ENCODE data around the gene EMB. TPM values are rescaled to one million over a fixed set of nuclear protein-coding genes. Genes with fewer than 3 reads are reported as not detected.

Gene EMB
- total and polyA plus RNA-seq, 2 experiments from 2014 or later, result 24.6 to 40.0 TPM

DNA sequence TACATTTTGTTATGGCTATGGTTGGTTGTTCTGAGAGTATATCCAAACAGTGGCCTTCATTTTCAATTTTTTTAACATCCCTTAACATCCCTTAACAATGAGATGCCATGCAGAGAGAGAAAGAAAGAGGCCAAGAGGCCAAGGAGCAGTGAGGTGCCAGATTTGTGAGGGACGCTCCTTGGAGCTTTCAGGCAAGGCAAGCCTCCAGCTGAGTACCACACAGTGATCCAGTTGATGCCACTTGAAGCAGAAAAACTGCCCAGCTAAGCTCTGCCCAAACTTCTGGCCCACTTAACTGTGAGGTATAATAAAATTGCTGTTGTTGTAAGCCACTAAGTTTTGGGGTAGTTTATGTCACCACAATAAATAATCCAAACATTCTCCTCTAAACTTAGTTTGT lies 22.6 kb upstream of the EMB start (continued):
- no peak for TF ChIP-seq STAT1 (IDR thresholded peaks at IDR 0.05; ENCODE audit: unreplicated experiment)

DNA sequence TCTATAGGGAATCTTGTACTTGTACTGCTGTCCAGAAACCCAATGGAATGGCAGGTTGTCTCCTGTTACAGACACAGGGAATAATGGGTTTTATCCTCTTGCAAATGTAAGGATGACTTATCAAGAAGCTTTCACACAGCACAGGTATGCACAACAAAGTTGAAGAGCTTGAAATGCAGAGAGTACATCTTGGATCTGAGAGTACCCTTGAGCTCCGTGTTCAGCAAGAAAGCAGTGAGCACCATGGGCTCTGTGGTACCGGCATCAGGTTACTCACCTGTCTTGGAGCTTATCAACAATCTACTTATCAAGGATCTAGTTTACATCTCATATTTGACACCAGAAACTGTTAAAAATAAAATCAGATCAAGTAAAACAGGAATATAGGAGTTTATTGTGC lies 22.0 kb upstream of the EMB start:
- Mint-ChIP-seq H3K9me3 (peaks cover 36% of the 10 kb centered on the region), H3K36me3 (ENCODE audit: low read depth) (peaks cover 13% of the 10 kb centered on the region; the same call in 1 of the 3 replicates), H3K27ac (no peak overlapping the region), H3K4me3 (no peak overlapping the region), H3K27me3 (ENCODE audit: insufficient read depth, low read depth, poor library complexity) (no peaks in the 10 kb centered on the region), H3K4me1 (no peaks in the 10 kb centered on the region)
- 0 out of 2 replicates have a peak, but pooled peaks cover 7% of the 10 kb centered on the region for H3K9me2 ChIP-seq (ENCODE audit: insufficient read depth)
- H3K4me3 ChIP-seq, result no peak overlapping the region
- H3K27me3 ChIP-seq (ENCODE audit: insufficient read depth), result no peaks in the 10 kb centered on the region
- no peak overlapping the region for H3K27ac ChIP-seq (ENCODE audit: low read depth)
- DNase-seq (ENCODE audit: low spot score) (no peak), ATAC-seq (no peak)
- no peak overlapping the region for H2AFZ ChIP-seq
- TF ChIP-seq, protein P1, sequence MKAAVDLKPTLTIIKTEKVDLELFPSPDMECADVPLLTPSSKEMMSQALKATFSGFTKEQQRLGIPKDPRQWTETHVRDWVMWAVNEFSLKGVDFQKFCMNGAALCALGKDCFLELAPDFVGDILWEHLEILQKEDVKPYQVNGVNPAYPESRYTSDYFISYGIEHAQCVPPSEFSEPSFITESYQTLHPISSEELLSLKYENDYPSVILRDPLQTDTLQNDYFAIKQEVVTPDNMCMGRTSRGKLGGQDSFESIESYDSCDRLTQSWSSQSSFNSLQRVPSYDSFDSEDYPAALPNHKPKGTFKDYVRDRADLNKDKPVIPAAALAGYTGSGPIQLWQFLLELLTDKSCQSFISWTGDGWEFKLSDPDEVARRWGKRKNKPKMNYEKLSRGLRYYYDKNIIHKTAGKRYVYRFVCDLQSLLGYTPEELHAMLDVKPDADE (IDR thresholded peaks at IDR 0.05), result no peak
- TF ChIP-seq, protein P2, sequence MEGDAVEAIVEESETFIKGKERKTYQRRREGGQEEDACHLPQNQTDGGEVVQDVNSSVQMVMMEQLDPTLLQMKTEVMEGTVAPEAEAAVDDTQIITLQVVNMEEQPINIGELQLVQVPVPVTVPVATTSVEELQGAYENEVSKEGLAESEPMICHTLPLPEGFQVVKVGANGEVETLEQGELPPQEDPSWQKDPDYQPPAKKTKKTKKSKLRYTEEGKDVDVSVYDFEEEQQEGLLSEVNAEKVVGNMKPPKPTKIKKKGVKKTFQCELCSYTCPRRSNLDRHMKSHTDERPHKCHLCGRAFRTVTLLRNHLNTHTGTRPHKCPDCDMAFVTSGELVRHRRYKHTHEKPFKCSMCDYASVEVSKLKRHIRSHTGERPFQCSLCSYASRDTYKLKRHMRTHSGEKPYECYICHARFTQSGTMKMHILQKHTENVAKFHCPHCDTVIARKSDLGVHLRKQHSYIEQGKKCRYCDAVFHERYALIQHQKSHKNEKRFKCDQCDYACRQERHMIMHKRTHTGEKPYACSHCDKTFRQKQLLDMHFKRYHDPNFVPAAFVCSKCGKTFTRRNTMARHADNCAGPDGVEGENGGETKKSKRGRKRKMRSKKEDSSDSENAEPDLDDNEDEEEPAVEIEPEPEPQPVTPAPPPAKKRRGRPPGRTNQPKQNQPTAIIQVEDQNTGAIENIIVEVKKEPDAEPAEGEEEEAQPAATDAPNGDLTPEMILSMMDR (conservative IDR thresholded peaks at IDR 0.05; ENCODE audit: low read depth in 2 of 2), result no peak
- TF ChIP-seq CREB1 (CRISPR knock-in tag; IDR thresholded peaks at IDR 0.05; ENCODE audit: low read depth) (no peak), ZNF331 (CRISPR knock-in tag; IDR thresholded peaks at IDR 0.05; ENCODE audit: low read depth) (no peak), POLR2AphosphoS5 (IDR thresholded peaks at IDR 0.05; ENCODE audit: low read depth) (no peak), EZH2 (IDR thresholded peaks at IDR 0.05; ENCODE audit: low read depth, unreplicated experiment) (no peak), JUNB (IDR thresholded peaks at IDR 0.05; ENCODE audit: unreplicated experiment) (no peak), EZH2phosphoT487 (IDR thresholded peaks at IDR 0.05; ENCODE audit: unreplicated experiment) (no peak), NANOG (IDR thresholded peaks at IDR 0.05; ENCODE audit: borderline replicate concordance) (no peak), STAT1 (IDR thresholded peaks at IDR 0.05; ENCODE audit: unreplicated experiment) (no peak), ZNF114 (CRISPR knock-in tag; IDR thresholded peaks at IDR 0.05) (no peak)
- TF ChIP-seq, protein P3, sequence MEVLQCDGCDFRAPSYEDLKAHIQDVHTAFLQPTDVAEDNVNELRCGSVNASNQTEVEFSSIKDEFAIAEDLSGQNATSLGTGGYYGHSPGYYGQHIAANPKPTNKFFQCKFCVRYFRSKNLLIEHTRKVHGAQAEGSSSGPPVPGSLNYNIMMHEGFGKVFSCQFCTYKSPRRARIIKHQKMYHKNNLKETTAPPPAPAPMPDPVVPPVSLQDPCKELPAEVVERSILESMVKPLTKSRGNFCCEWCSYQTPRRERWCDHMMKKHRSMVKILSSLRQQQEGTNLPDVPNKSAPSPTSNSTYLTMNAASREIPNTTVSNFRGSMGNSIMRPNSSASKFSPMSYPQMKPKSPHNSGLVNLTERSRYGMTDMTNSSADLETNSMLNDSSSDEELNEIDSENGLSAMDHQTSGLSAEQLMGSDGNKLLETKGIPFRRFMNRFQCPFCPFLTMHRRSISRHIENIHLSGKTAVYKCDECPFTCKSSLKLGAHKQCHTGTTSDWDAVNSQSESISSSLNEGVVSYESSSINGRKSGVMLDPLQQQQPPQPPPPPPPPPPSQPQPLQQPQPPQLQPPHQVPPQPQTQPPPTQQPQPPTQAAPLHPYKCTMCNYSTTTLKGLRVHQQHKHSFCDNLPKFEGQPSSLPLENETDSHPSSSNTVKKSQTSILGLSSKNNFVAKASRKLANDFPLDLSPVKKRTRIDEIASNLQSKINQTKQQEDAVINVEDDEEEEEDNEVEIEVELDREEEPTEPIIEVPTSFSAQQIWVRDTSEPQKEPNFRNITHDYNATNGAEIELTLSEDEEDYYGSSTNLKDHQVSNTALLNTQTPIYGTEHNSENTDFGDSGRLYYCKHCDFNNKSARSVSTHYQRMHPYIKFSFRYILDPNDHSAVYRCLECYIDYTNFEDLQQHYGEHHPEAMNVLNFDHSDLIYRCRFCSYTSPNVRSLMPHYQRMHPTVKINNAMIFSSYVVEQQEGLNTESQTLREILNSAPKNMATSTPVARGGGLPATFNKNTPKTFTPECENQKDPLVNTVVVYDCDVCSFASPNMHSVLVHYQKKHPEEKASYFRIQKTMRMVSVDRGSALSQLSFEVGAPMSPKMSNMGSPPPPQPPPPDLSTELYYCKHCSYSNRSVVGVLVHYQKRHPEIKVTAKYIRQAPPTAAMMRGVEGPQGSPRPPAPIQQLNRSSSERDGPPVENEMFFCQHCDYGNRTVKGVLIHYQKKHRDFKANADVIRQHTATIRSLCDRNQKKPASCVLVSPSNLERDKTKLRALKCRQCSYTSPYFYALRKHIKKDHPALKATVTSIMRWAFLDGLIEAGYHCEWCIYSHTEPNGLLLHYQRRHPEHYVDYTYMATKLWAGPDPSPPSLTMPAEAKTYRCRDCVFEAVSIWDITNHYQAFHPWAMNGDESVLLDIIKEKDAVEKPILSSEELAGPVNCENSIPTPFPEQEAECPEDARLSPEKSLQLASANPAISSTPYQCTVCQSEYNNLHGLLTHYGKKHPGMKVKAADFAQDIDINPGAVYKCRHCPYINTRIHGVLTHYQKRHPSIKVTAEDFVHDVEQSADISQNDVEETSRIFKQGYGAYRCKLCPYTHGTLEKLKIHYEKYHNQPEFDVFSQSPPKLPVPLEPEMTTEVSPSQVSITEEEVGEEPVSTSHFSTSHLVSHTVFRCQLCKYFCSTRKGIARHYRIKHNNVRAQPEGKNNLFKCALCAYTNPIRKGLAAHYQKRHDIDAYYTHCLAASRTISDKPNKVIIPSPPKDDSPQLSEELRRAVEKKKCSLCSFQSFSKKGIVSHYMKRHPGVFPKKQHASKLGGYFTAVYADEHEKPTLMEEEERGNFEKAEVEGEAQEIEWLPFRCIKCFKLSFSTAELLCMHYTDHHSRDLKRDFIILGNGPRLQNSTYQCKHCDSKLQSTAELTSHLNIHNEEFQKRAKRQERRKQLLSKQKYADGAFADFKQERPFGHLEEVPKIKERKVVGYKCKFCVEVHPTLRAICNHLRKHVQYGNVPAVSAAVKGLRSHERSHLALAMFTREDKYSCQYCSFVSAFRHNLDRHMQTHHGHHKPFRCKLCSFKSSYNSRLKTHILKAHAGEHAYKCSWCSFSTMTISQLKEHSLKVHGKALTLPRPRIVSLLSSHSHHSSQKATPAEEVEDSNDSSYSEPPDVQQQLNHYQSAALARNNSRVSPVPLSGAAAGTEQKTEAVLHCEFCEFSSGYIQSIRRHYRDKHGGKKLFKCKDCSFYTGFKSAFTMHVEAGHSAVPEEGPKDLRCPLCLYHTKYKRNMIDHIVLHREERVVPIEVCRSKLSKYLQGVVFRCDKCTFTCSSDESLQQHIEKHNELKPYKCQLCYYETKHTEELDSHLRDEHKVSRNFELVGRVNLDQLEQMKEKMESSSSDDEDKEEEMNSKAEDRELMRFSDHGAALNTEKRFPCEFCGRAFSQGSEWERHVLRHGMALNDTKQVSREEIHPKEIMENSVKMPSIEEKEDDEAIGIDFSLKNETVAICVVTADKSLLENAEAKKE (CRISPR knock-in tag; IDR thresholded peaks at IDR 0.05), result no peak
- TF ChIP-seq, protein P4, sequence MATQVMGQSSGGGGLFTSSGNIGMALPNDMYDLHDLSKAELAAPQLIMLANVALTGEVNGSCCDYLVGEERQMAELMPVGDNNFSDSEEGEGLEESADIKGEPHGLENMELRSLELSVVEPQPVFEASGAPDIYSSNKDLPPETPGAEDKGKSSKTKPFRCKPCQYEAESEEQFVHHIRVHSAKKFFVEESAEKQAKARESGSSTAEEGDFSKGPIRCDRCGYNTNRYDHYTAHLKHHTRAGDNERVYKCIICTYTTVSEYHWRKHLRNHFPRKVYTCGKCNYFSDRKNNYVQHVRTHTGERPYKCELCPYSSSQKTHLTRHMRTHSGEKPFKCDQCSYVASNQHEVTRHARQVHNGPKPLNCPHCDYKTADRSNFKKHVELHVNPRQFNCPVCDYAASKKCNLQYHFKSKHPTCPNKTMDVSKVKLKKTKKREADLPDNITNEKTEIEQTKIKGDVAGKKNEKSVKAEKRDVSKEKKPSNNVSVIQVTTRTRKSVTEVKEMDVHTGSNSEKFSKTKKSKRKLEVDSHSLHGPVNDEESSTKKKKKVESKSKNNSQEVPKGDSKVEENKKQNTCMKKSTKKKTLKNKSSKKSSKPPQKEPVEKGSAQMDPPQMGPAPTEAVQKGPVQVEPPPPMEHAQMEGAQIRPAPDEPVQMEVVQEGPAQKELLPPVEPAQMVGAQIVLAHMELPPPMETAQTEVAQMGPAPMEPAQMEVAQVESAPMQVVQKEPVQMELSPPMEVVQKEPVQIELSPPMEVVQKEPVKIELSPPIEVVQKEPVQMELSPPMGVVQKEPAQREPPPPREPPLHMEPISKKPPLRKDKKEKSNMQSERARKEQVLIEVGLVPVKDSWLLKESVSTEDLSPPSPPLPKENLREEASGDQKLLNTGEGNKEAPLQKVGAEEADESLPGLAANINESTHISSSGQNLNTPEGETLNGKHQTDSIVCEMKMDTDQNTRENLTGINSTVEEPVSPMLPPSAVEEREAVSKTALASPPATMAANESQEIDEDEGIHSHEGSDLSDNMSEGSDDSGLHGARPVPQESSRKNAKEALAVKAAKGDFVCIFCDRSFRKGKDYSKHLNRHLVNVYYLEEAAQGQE (IDR thresholded peaks at IDR 0.05; ENCODE audit: unreplicated experiment), result no peak
- H3K4me1 ChIP-seq (ENCODE audit: insufficient read depth), result no peaks in the 10 kb centered on the region
- H3K79me2 ChIP-seq (replicated peaks; ENCODE audit: insufficient read depth), result no peaks in the 10 kb centered on the region
- no peak overlapping the region for H3K4me2 ChIP-seq
- H4K20me1 ChIP-seq (replicated peaks; ENCODE audit: insufficient read depth), result no peaks in the 10 kb centered on the region
- H3K36me3 ChIP-seq (ENCODE audit: insufficient read depth), result no peaks in the 10 kb centered on the region
- no peaks in the 10 kb centered on the region for H3F3A ChIP-seq (replicated peaks; ENCODE audit: low read depth)
